DND-41 (cell line): ENCODE results near the gene MAN1B1.

ENCODE experiments used
- EZH2 ChIP-seq: IDR thresholded peaks from 3 replicates; pipeline ENCODE4 v1.6.1; 2012; ENCODE audit warnings: borderline replicate concordance, low read depth, mild to moderate bottlenecking, moderate library complexity, low read length, inconsistent platforms; ENCODE audit not compliant: severe bottlenecking
- TF ChIP-seq, protein P1 (sequence below): IDR thresholded peaks from 2 replicates; pipeline ENCODE4 v1.5.1; 2012; ENCODE audit warnings: borderline replicate concordance, low read length, moderate library complexity, mild to moderate bottlenecking; ENCODE audit not compliant: poor library complexity, severe bottlenecking; ENCODE audit errors: extremely low read depth

DNA sequence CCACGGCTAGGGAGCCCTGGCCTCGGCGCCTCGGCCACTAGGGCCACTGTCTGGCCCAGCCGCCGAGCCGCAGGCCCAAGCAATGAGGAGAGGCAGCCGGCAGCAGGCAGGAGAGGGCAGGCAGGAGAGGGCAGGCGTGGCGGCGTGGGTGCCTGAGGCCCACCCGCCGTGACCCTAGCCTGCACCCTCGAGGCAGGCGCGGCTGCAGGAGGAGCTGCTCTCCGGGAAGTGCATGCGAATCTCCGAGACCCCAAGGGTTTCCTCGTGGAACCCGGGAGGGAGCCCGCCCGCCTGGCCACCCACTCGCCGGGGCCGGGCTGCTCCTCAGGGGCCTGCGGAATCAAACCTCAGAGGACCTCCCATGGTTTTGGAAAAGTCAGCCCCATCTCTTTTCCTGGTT lies 61.5 kb downstream of the MAN1B1 start:
- TF ChIP-seq, protein P1, sequence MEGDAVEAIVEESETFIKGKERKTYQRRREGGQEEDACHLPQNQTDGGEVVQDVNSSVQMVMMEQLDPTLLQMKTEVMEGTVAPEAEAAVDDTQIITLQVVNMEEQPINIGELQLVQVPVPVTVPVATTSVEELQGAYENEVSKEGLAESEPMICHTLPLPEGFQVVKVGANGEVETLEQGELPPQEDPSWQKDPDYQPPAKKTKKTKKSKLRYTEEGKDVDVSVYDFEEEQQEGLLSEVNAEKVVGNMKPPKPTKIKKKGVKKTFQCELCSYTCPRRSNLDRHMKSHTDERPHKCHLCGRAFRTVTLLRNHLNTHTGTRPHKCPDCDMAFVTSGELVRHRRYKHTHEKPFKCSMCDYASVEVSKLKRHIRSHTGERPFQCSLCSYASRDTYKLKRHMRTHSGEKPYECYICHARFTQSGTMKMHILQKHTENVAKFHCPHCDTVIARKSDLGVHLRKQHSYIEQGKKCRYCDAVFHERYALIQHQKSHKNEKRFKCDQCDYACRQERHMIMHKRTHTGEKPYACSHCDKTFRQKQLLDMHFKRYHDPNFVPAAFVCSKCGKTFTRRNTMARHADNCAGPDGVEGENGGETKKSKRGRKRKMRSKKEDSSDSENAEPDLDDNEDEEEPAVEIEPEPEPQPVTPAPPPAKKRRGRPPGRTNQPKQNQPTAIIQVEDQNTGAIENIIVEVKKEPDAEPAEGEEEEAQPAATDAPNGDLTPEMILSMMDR, result no peak
- no peak for TF ChIP-seq EZH2
